Measurements from ENCODE around the gene PPP6R3. TPM values are rescaled to one million over a fixed set of nuclear protein-coding genes. Genes with fewer than 3 reads are reported as not detected.

Gene PPP6R3
- total and polyA plus RNA-seq, 2 of the 13 experiments (the other 11 are each of a cell fraction or from before 2014, with no cell fraction given) = 41.2 to 83.4 TPM

- in situ Hi-C loops (cut with HindIII; ENCODE audit: extremely low pct_ligation_motif_present, low pct_unique_long_range_greater_than_20kb) (no loop called here), intact Hi-C loops (cut with micrococcal nuclease; ENCODE audit: unreplicated experiment) (no loop called here)
- H3K27me3 ChIP-seq (ENCODE audit: control insufficient read depth in 1 of 2, insufficient read depth in 2 of 2, low read length in 2 of 2) = no peaks in the 10 kb centered on the region
- no TSS peak for BruUV-seq (replicated peaks)
- H3K36me3 ChIP-seq (replicated peaks in 1 of 2; ENCODE audit: control insufficient read depth in 1 of 2, insufficient read depth in 2 of 2, low read length in 2 of 2) = peaks cover 29 to 88% of the 10 kb centered on the region in 2 experiments
- no peaks in the 10 kb centered on the region for H3K4me1 ChIP-seq (ENCODE audit: insufficient read depth, low read length)
- POLR2A ChIA-PET = no interaction called here
- TF ChIP-seq ZFYVE20 (CRISPR knock-in tag; IDR thresholded peaks at IDR 0.05; ENCODE audit: borderline replicate concordance, low read depth) (no peak), MIER2 (CRISPR knock-in tag; IDR thresholded peaks at IDR 0.05) (no peak), ZNF281 (CRISPR knock-in tag; IDR thresholded peaks at IDR 0.05; ENCODE audit: borderline replicate concordance) (no peak), ZNF674 (CRISPR knock-in tag; IDR thresholded peaks at IDR 0.05; ENCODE audit: low read depth) (no peak), ZNF572 (CRISPR knock-in tag; IDR thresholded peaks at IDR 0.05) (no peak), ZNF142 (CRISPR knock-in tag; IDR thresholded peaks at IDR 0.05) (no peak), RFXANK (CRISPR knock-in tag; IDR thresholded peaks at IDR 0.05) (no peak), CENPBD1 (CRISPR knock-in tag; IDR thresholded peaks at IDR 0.05; ENCODE audit: borderline replicate concordance, low read depth) (no peak)
- no peaks in the 10 kb centered on the region for H3K9me3 ChIP-seq (ENCODE audit: low read length)
- no peak for FAIRE-seq
- no peaks in the 10 kb centered on the region for H4K20me1 ChIP-seq (ENCODE audit: insufficient read depth, low read length)
- H2AFZ ChIP-seq (ENCODE audit: low read length) = no peak overlapping the region
- no peak overlapping the region for H3K4me2 ChIP-seq (ENCODE audit: low read depth, low read length)
- no peak overlapping the region for H3K27ac ChIP-seq (ENCODE audit: extremely low read length, insufficient read depth, low read length)
- CTCF ChIA-PET (ENCODE audit: low intra/inter-chr PET ratio, low total read pairs) = no interaction called here
- no peaks in the 10 kb centered on the region for H3K79me2 ChIP-seq (ENCODE audit: insufficient read depth, low read length)
- WGBS (ENCODE audit: low lambda C conversion rate) = 100% methylated on average over 4 of the region's 4 CpGs
- no peak for ATAC-seq
- no peak overlapping the region for H3K4me3 ChIP-seq (replicated peaks in 1 of 3; ENCODE audit: insufficient read depth in 1 of 3, low read depth in 2 of 3, low read length in 3 of 3)
- no peak for DNase-seq (ENCODE audit: low spot score)
- no peak overlapping the region for H3K9ac ChIP-seq (ENCODE audit: insufficient read depth, low read depth, low read length)
Measured at GRCh38 chr11:68581439-68581838, 120.9 kb downstream of the PPP6R3 start.
